Measurements from ENCODE around the gene C14orf132. TPM values are rescaled to one million over a fixed set of nuclear protein-coding genes. Genes with fewer than 3 reads are reported as not detected.

C14orf132 gene
- total RNA-seq, 3 donors from 2014 or later, result 6.6 to 13.3 (median 10.8) TPM

DNA sequence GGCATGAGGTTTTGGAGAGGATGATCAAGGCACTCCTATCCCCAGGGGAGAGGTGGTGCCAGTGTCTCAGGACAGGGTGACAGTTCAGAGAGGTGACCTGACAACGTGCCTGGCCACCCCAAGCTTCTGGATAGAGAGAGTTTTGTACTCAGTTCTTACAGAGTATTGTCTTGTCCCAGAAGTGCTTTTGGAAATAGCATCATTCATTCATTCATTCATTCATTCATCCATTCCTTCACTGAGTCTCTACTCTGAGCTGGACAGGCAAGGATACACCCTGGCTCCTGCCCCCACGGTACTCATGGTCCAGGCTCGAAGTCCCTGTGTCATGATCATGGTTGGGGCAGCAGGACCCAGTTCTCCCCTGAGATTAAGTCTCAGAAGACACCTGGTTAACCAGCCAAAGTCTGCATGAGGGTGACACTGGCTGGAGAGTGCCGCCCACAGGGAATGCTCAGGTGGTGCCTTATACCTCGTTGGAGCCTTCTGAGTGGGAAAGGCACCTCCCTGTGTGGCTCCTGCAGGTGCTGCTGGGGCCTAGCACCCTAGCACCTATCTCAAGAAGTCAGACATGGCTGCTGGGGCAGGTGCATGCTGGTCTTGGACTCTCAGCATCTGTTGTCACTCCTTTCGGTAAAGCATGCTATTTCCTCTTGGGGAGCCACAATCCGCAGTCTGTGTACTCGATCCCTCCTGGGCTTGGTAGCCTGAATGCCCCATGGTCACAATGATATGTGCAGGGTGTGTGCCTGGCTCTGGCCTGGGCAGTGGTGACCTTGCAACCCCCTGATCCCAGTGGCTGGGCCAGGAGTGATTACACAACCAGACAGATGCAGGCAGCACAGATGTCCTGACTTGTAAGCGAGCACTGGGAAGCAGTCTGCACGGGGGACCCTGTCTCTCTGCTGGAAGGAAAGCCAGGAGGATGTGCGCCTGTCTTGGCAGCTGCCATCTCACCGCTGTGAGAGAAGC lies 57.8 kb downstream of the C14orf132 start:
- no peaks in the 10 kb centered on the region for H3K9me3 ChIP-seq
- no peaks in the 10 kb centered on the region for H3K27me3 ChIP-seq
- H3K36me3 ChIP-seq, result no peaks in the 10 kb centered on the region
- no peak overlapping the region for H3K4me3 ChIP-seq
- TF ChIP-seq POLR2AphosphoS5 (IDR thresholded peaks at IDR 0.05) (no peak), CTCF (IDR thresholded peaks at IDR 0.05) (no peak), POLR2A (IDR thresholded peaks at IDR 0.05) (no peak)
- DNase-seq (ENCODE audit: low spot score in 2 of 2), result no peak
- H3K27ac ChIP-seq, result no peak overlapping the region
- H3K4me1 ChIP-seq, result no peaks in the 10 kb centered on the region
- intact Hi-C loops (cut with DNase I; ENCODE audit: low total_unique reads), result no loop called here

- TF ChIP-seq POLR2A (IDR thresholded peaks at IDR 0.05) (no peak), POLR2AphosphoS5 (IDR thresholded peaks at IDR 0.05) (no peak), CTCF (IDR thresholded peaks at IDR 0.05) (no peak)
- Histone ChIP-seq H3K27me3 (no peaks in the 10 kb centered on the region), H3K4me1 (no peaks in the 10 kb centered on the region), H3K36me3 (no peaks in the 10 kb centered on the region), H3K27ac (no peak overlapping the region), H3K4me3 (no peak overlapping the region), H3K9me3 (no peaks in the 10 kb centered on the region)
- no peak for DNase-seq (ENCODE audit: low spot score in 2 of 2)
- intact Hi-C loops (cut with DNase I; ENCODE audit: low total_unique reads), result no loop called here
Observed at GRCh38 chr14:96097752-96098151, 58.6 kb downstream of the C14orf132 start.

DNA sequence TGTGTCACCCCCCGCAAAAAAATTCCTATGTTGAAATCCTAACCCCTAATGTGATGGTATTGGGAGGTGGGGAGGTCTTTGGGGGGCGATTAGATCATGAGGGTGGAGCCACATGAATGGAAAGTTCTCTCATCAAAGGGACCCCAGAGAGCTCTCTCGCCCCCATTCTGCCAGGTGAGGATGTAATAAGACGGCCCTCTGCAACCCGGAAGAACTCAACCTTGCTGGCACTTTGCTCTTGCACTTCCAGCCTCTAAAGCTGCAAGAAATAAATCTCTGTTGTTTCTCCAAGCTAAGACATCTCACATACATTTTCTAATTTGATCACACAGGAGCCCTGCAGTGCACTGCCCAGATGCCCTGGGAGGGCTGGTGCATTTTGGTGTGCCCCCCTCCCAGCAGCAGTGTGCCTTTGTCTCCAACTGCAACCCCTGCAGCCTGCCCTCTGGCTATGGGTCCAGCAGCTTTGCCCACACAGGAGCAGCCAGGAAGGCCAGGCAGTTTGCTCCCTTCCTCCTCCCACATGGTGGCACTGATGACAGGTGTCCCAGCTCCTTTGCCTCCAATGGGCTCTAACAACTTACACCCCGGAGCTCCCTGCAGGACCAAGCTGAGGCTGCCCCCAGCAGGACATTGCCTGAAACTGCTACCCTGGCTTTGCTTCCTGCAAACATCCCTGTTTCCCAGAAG lies 59.3 kb downstream of the C14orf132 start:
- intact Hi-C loops (cut with DNase I; ENCODE audit: low total_unique reads), result no loop called here
- Histone ChIP-seq H3K9me3 (no peaks in the 10 kb centered on the region), H3K4me1 (no peaks in the 10 kb centered on the region), H3K36me3 (no peaks in the 10 kb centered on the region), H3K27me3 (no peaks in the 10 kb centered on the region), H3K27ac (no peak overlapping the region), H3K4me3 (no peak overlapping the region)
- TF ChIP-seq CTCF (IDR thresholded peaks at IDR 0.05) (peak in 2 of 3 donors; percentile 52 to 72), POLR2A (IDR thresholded peaks at IDR 0.05) (no peak), POLR2AphosphoS5 (IDR thresholded peaks at IDR 0.05) (no peak)
- DNase-seq (ENCODE audit: low spot score in 2 of 2), result no peak

DNA sequence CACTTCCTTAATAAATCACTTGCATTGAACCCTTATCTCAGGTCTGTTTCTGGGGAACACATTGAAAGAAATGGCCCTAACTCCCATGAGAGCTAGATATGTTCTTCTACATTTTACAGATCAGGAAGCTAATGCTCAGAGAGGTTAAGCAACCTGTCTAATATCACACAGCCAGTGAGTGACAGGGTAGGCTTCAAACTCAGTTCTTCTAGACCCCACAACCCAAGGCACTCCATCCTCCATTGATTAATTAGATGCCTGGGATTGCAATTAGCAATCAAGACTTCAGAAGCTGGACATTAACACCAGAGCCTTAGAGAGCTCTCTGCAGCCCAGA lies 59.8 kb downstream of the C14orf132 start:
- no peak for TF ChIP-seq CTCF (IDR thresholded peaks at IDR 0.05)
- no peak for TF ChIP-seq POLR2A (IDR thresholded peaks at IDR 0.05)

More for the DNA sequence above, 59.8 kb downstream of the C14orf132 start:
- Histone ChIP-seq H3K27ac (no peak overlapping the region), H3K9me3 (no peaks in the 10 kb centered on the region), H3K36me3 (no peaks in the 10 kb centered on the region), H3K27me3 (no peaks in the 10 kb centered on the region), H3K4me1 (no peaks in the 10 kb centered on the region), H3K4me3 (no peak overlapping the region)
- intact Hi-C loops (cut with DNase I; ENCODE audit: low total_unique reads), result no loop called here
- DNase-seq (ENCODE audit: low spot score in 2 of 2), result no peak
